Measurements from ENCODE around the gene NAPB.
A peak's percentile ranks its signal among the peaks of the same experiment; 100 is the strongest.
"Not testable (repeated sequence)": the region's sequence is repeated elsewhere in the genome, so short reads cannot be mapped to it uniquely, and the experiment has no call there.

NAPB gene

GRCh38 chr20:23365390-23366165 is 55.7 kb downstream of the NAPB start:
- no peak for DNase-seq

GRCh38 chr20:23363257-23363649 is 58.0 kb downstream of the NAPB start:
- DNase-seq, result no peak

- DNase-seq, result no peak
These were observed 58.7 kb downstream of the NAPB start for GRCh38 chr20:23362392-23363256.

- DNase-seq, result peak; percentile 95
These were observed 59.6 kb downstream of the NAPB start, which contains the start of gene GZF1 for GRCh38 chr20:23361476-23362391. TSS of gene GZF1 (plus strand) at chr20:23362182. CDS start at chr20:23364384, 2,202 bp downstream.

GRCh38 chr20:23361119-23361475 is 60.2 kb downstream of the NAPB start:
- DNase-seq, result no peak

GRCh38 chr20:23360531-23360930 is 60.8 kb downstream of the NAPB start:
- no peak for DNase-seq

GRCh38 chr20:23358923-23359593 is 62.2 kb downstream of the NAPB start:
- no peak for DNase-seq

- DNase-seq, result no peak
These were observed 62.8 kb downstream of the NAPB start for GRCh38 chr20:23358563-23358906.

- peak; percentile 99 for DNase-seq
These were observed 63.3 kb downstream of the NAPB start for GRCh38 chr20:23357767-23358562.

- DNase-seq, result no peak
These were observed 65.1 kb downstream of the NAPB start for GRCh38 chr20:23356203-23356602.

GRCh38 chr20:23350904-23351838 is 70.1 kb downstream of the NAPB start:
- DNase-seq, result peak; percentile 18

GRCh38 chr20:23350196-23350903 is 70.9 kb downstream of the NAPB start, which contains the start of gene NXT1:
TSS of gene NXT1 (plus strand) at chr20:23350791. CDS start at chr20:23354042, 3,251 bp downstream.
- peak; percentile 96 for DNase-seq

GRCh38 chr20:23349338-23350195 is 71.7 kb downstream of the NAPB start:
- peak; percentile 42 for DNase-seq

- not testable (repeated sequence) for DNase-seq
These were observed 72.8 kb downstream of the NAPB start for GRCh38 chr20:23348510-23348909.

- DNase-seq, result no peak
These were observed 73.5 kb downstream of the NAPB start for GRCh38 chr20:23347791-23348190.

GRCh38 chr20:23346002-23346401 is 75.3 kb downstream of the NAPB start:
- DNase-seq, result no peak

- DNase-seq, result no peak
These were observed 77.0 kb downstream of the NAPB start for GRCh38 chr20:23344336-23344735.

GRCh38 chr20:23343590-23343989 is 77.7 kb downstream of the NAPB start:
- DNase-seq, result no peak

- DNase-seq, result no peak
These were observed 80.2 kb downstream of the NAPB start for GRCh38 chr20:23341073-23341472.

Measured in NCI-H1436 (cell line).